Activated CD8-positive, alpha-beta memory T cell treated with anti-CD3 and anti-CD28 coated beads, Interleukin-2, amount 10 ng/mL, durations not matched to agents 7 days and 5 days (primary cell): ENCODE measurements around the gene PIM3. TPM values are rescaled to one million over a fixed set of nuclear protein-coding genes. Genes with fewer than 3 reads are reported as not detected.

Experiments used
- ATAC-seq: fragments of 150-1000 bp; cut with Tn5 transposase; one replicate; pipeline ENCODE4 v1.10.0; 2021; ENCODE audit warnings: moderate library complexity
- CTCF ChIA-PET: fragments of 350-600 bp; sonication (Branson Sonifier 250); formaldehyde crosslinking; loops from one replicate; lab custom pipeline; 2021; ENCODE audit warnings: antibody characterized with exemption; lab: Charles Lee
- DNase-seq: peaks from one replicate; pipeline ENCODE4 v3.0.0-alpha.2; 2020
- H3K27ac Mint-ChIP-seq: one replicate; pipeline ENCODE4 v1.8.0; 2021; ENCODE audit warnings: mild to moderate bottlenecking, mixed read lengths
- H3K27me3 Mint-ChIP-seq: one replicate; pipeline ENCODE4 v1.8.0; 2021; ENCODE audit warnings: mixed read lengths
- H3K36me3 Mint-ChIP-seq: one replicate; pipeline ENCODE4 v1.8.0; 2021; ENCODE audit warnings: mild to moderate bottlenecking, mixed read lengths
- H3K4me1 Mint-ChIP-seq: one replicate; pipeline ENCODE4 v1.8.0; 2021; ENCODE audit warnings: mixed read lengths
- H3K4me3 Mint-ChIP-seq: one replicate; pipeline ENCODE4 v1.8.0; 2021; ENCODE audit warnings: mild to moderate bottlenecking, moderate library complexity, mixed read lengths
- H3K9me3 Mint-ChIP-seq: one replicate; pipeline ENCODE4 v1.8.0; 2022; ENCODE audit warnings: low read depth, mixed read lengths
- total RNA-seq, 2 experiments: library from RNA; stranded (reverse); gene quantifications; one replicate each; pipeline ENCODE4 v1.2.3, GENCODE V29; 2021

The PIM3 gene
- total RNA-seq, 2 experiments from 2014 or later = 53.4 to 79.7 TPM

DNA sequence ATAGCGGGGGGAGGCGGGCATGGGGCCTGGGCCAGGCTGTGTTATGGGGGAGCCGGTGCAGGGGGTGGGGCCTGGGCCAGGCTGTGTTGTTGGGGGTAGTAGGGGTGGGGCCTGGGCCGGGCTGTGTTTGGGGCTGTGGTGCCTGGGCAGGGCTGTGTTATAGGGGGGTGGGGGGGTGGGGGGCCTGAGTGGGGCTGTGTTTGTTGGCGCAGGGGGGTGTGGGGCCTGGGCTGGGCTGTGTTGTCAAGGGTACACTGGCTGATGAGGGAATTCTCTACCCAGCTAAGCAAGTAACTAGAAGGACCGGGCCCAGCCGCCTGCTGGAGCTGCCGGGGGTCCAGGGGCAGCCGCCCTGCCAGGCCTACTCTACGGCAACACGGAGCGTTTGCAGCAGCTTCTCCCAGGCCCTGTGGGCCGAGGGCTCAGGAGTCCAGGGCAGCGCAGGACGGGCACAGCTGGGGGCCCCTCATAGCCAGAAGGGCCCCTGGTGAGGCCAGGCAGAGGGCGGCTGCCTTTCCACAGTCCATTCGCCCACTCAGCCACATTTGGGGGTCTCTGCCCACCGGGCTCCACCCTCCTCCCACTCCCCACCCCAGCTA lies 10.1 kb upstream of the PIM3 start:
- DNase-seq (no peak), ATAC-seq (no peak)
- H3K27ac Mint-ChIP-seq = no peak overlapping the region
- CTCF ChIA-PET = no interaction called here
- no peaks in the 10 kb centered on the region for H3K27me3 Mint-ChIP-seq
- H3K4me1 Mint-ChIP-seq = peaks cover 4% of the 10 kb centered on the region
- H3K36me3 Mint-ChIP-seq = no peaks in the 10 kb centered on the region
- no peak overlapping the region for H3K4me3 Mint-ChIP-seq
- H3K9me3 Mint-ChIP-seq = no peaks in the 10 kb centered on the region

DNA sequence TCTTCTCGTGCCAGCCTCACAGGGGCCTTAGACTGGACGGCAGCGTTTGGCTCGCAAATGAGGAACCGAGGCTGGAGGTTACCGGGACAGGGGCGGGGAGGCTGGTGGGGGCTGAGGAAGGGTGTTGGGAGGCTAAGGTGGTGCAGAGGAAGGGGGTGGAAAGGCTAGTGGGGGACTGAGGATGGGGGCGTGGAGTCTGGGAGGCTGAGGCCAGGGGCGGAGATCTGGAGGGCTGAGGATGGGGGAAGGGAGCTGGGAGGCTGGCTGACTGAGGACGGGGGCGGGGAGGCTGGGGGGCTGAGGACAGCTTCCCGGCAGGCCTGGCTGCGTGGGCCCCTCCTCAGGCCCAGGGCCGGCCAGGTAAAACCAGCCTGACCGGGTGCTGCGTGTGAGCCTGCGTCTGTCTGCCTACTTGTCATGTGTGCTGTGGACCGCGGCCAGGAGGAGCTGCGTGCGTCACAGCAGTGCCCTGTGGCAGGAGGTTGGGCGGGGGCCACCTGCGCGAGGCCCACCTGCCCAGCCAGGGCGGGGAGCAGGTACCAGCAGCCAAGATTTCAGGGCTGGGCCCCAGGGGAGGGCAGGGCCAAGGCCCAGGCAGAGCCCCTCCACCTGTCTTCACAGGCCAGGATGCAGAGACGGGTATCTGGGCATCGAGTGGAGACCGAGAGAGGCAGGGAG lies 9.4 kb upstream of the PIM3 start:
- no peak for ATAC-seq
- DNase-seq = no peak
- H3K4me3 Mint-ChIP-seq = no peak overlapping the region
- no peaks in the 10 kb centered on the region for H3K36me3 Mint-ChIP-seq
- no peaks in the 10 kb centered on the region for H3K4me1 Mint-ChIP-seq
- no peaks in the 10 kb centered on the region for H3K9me3 Mint-ChIP-seq
- H3K27me3 Mint-ChIP-seq = no peaks in the 10 kb centered on the region
- CTCF ChIA-PET = no interaction called here
- no peak overlapping the region for H3K27ac Mint-ChIP-seq

DNA sequence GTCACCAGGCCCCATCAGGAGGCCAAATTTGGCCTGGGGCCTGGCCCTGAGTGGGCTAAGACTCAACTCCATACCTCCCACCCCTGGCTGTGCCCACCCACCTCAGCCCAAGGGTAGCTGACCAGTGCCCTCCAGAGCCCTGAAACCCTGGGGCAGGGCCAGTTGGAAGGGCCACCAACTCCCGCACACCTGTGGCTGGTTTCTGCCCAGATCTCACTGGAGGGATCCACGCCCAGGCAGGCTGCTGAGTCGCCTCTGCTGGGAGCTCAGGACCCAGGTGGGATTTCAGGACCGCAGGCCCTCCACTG lies 8.9 kb upstream of the PIM3 start:
- H3K36me3 Mint-ChIP-seq = no peaks in the 10 kb centered on the region
- ATAC-seq = no peak
- CTCF ChIA-PET = no interaction called here
- DNase-seq = no peak
- no peaks in the 10 kb centered on the region for H3K9me3 Mint-ChIP-seq
- H3K27me3 Mint-ChIP-seq = no peaks in the 10 kb centered on the region
- no peaks in the 10 kb centered on the region for H3K4me1 Mint-ChIP-seq
- H3K27ac Mint-ChIP-seq = no peak overlapping the region
- H3K4me3 Mint-ChIP-seq = no peak overlapping the region

DNA sequence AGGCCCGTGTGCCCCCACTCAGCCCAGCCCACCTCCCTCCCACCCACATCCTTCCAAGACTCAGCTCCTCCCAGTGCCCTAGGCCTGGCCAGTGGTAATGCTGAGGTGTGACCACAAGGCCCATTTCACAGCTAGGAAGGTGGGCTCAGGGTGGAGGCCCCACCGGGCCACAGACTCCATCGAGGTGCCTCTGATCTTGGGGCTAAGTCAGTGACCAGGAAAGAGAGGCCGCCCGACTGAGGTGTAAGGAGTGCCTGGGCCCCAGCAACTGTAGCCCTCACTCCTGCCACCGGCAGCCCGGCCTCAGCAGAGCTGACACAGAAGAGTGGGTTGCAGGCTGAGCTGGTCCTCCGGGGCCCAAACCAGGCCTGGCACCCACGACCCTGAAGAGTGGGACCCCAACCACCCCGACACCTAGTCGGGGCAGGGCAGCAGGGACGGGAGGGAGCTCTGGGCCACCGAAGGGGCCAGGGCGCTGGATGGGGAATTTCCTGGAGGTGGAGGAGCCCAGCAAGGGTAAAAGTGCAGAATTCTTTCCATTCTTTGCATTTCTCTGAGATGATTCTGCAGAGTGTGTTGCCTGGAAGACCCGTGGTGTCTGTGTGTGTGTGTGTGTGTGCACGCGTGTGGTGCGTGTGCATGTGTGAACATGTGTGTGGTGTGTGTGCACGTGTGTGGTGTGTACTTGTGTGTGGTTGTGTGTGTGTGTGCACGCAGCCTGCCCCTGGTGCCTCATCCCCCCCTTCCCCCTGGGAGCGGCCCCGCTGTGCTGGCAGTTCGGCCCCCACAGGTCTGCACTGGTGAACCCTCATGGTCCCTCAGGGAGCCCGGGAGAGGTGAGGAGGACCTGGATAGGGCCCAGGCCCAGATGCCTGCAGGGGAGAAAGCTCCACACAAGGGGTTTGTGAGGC lies 8.3 kb upstream of the PIM3 start:
- CTCF ChIA-PET = no interaction called here
- Mint-ChIP-seq H3K27ac (no peak overlapping the region), H3K27me3 (no peaks in the 10 kb centered on the region), H3K36me3 (no peaks in the 10 kb centered on the region), H3K9me3 (no peaks in the 10 kb centered on the region), H3K4me3 (no peak overlapping the region), H3K4me1 (no peaks in the 10 kb centered on the region)
- no peak for DNase-seq
- ATAC-seq = no peak

DNA sequence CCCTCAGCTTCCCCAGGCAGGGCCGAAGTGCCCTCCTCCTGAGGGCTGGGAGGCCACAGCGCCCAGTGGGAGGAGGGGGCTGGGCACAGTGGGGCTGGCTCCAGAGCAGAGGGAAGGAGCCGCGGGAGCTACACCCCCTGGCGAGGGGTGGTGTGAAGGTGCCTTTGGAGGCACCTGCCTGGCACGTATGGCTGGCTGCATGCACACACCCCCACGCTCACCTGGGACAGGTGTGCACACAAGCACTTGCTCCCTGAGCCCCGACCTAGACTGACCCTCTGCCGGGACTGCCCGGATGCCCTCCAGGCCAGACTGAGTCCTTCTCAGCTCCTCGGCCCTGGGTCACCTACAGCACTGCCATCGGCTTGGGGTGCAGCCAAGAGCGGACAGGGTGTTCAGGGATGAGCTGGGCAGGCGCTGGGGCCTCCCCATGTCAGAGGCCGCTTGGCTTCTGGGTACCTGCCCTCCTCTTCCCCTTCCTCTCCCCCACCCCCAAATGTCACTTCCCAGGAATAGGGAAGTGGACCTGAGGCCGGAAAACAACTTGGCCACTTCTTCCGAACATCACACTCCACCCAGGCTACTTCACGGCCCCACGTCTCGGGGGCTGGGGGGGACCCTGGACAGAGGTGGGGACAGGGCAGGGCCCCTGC lies 7.4 kb upstream of the PIM3 start:
- CTCF ChIA-PET = no interaction called here
- H3K36me3 Mint-ChIP-seq = no peaks in the 10 kb centered on the region

DNA sequence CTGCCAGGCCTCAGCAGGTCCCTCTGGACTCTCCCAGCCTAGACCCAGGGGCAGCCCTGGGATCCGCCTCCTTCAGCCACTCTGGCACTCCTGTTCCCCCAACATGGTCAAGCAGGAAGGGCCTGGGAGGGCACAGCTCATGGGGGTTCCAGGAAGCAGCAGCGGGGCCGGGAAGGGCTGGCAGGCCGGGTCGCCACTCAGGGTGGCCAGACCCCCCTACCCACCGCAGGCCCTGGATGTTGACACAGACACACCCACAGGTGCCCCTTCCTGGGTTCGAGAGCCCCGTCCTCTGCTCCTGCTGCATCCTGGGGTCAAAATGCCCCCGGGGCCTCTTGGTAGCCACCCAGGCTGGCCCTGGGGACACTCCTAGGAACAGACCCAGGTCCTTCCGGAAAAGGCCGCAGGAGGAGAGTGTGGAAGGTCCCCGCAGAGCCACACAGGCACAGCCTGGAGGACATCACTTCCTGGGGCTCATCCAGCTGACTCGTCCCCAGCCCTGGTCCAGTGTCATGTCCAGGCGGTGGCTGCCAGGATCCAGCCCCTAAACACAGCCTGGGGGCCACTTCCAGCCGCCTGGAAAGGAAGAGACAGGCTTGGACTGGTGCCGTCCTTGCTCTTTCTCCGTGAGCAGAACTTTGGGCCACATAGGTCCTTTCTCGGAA lies 6.8 kb upstream of the PIM3 start:
- CTCF ChIA-PET = no interaction called here
- H3K27ac Mint-ChIP-seq = no peak overlapping the region
- peaks cover under 1% of the 10 kb centered on the region for H3K4me1 Mint-ChIP-seq
- H3K27me3 Mint-ChIP-seq = no peaks in the 10 kb centered on the region
- DNase-seq (no peak), ATAC-seq (no peak)
- H3K9me3 Mint-ChIP-seq = no peaks in the 10 kb centered on the region
- no peaks in the 10 kb centered on the region for H3K36me3 Mint-ChIP-seq
- H3K4me3 Mint-ChIP-seq = no peak overlapping the region

More for the DNA sequence above, 7.4 kb upstream of the PIM3 start:
- Mint-ChIP-seq H3K9me3 (no peaks in the 10 kb centered on the region), H3K4me3 (no peak overlapping the region), H3K27me3 (no peaks in the 10 kb centered on the region), H3K4me1 (no peaks in the 10 kb centered on the region), H3K27ac (no peak overlapping the region)
- no peak for DNase-seq
- no peak for ATAC-seq

DNA sequence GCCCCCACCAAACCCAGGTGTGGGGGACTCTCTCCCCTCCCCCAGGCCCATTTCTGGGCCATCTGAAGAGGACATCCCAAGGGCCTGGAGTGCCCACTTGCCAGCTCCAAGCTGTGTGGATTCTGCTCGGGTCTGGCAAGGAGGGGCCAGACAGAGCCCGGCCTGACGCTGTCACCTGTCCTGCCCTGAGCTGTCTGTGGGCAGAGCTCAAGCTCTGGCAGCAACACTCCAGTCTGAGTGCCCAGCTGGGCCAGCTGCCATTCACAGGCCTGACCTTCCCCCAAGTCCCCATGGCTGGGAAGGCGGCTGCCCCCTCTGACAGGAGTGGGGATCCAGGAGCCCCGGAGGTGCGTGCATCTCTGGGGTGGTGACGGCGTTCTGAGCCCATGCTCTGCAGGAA lies 6.2 kb upstream of the PIM3 start:
- no peaks in the 10 kb centered on the region for H3K36me3 Mint-ChIP-seq
- no peaks in the 10 kb centered on the region for H3K27me3 Mint-ChIP-seq
- H3K9me3 Mint-ChIP-seq = no peaks in the 10 kb centered on the region
- CTCF ChIA-PET = no interaction called here
- peaks cover 6% of the 10 kb centered on the region for H3K4me1 Mint-ChIP-seq
- ATAC-seq (no peak), DNase-seq (no peak)
- no peak overlapping the region for H3K4me3 Mint-ChIP-seq
- no peak overlapping the region for H3K27ac Mint-ChIP-seq

DNA sequence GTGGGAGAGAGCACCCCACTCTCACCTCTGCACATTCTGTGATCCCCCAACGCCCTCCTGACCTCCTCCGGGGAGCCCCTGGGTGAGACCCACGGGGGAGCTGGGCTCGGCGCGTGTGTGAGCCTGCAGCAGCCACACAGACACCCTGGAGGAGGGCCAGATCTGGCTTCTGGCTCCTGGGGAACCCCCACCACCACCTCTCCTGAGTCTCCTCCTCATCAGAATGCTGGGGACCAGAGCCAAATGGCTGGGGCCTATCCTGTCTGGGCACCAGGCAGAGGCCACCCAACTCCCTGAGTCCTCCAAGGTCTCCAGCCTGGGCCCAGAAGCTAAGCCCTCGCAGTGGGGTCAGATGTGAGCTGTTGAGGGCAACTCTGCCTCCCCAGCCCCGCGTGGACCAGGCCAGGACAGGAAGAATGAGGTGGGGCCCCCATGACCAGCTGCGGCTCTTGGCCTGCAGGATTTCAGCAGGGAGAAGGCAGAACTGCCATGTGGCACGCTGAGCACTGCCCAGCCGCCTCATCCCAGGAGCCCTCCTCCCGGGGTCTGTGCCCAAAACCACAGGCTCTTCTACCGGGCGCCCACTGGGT lies 5.5 kb upstream of the PIM3 start:
- no peaks in the 10 kb centered on the region for H3K27me3 Mint-ChIP-seq
- no peaks in the 10 kb centered on the region for H3K9me3 Mint-ChIP-seq
- H3K4me3 Mint-ChIP-seq = no peak overlapping the region
- DNase-seq = no peak
- no peak overlapping the region for H3K27ac Mint-ChIP-seq
- no peaks in the 10 kb centered on the region for H3K36me3 Mint-ChIP-seq
- no peak for ATAC-seq
- peaks cover 9% of the 10 kb centered on the region for H3K4me1 Mint-ChIP-seq
- CTCF ChIA-PET = interaction anchor here (1.1 to 1.2 kb wide), 2 partner anchors 19 to 25 kb away, joined by 3 read pairs; no protein-coding TSS in a partner anchor

DNA sequence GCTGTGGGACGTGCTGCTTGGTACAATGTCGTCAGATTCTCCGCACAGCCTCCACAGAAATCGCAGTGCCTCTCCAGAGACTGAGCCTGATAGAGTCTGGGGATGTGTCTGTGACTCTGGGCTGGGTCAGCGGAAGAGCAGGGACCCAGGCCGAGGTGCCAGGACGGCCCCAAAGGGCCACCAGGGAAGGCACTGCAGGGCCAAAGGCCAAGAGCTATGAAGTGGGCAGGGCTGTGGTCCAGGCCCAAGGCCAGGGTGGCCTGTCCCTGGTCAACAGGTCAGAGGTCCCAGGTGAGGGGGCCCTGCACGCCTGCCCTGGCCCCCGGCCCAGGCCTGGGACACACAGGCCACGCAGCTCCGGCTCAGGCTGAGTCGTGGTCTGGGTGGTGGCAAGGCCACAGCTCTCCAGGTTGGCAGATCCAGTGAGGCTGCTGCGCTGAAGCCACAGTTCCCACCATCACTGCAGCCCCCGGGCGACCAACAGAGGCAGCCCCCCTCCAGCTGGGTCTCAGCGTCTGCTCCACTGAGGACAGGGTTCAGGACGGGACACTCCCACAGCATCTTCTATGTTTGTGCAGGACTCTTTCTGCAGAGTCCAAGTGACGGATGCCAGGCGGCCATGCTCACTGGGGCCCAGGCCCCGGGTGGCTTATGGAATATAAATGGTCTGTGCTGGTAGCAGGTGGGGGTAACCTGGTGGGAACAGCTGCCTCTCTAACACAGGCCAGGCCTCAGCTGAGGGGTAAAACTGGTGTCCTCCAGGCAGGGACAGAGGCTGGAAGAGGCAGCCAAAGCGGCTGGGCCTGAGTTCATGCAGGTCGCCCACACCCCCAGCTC lies 4.8 kb upstream of the PIM3 start:
- peaks cover 9% of the 10 kb centered on the region for H3K4me1 Mint-ChIP-seq
- ATAC-seq (no peak), DNase-seq (no peak)
- H3K36me3 Mint-ChIP-seq = no peaks in the 10 kb centered on the region
- no peak overlapping the region for H3K4me3 Mint-ChIP-seq
- no peak overlapping the region for H3K27ac Mint-ChIP-seq
- H3K9me3 Mint-ChIP-seq = no peaks in the 10 kb centered on the region
- no peaks in the 10 kb centered on the region for H3K27me3 Mint-ChIP-seq
- CTCF ChIA-PET = interaction anchor here (1.1 to 1.2 kb wide), 2 partner anchors 20 to 24 kb away, joined by 3 read pairs; no protein-coding TSS in a partner anchor

DNA sequence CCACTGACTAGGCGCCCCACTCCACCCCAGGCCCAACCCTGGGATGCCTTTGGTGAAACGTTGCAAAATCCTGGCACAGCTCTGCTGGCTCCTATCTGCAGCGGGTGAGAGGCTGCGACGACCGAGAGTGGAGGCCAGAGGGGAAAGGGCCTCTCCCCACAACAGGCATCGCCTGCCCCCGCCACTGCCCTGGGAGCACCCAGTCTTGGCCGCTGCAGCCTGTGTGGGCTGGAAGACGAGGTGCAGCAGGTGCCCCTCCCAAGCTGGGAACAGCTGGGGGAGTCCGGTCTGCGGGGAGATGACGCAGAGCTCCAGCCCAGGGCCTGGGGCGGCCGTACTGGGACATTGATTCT lies 4.2 kb upstream of the PIM3 start:
- H3K4me3 Mint-ChIP-seq = no peak overlapping the region
- no peak overlapping the region for H3K27ac Mint-ChIP-seq
- ATAC-seq (no peak), DNase-seq (no peak)
- CTCF ChIA-PET = interaction anchor here (1.2 kb wide), 1 partner anchor 23 kb away, joined by 3 read pairs; no protein-coding TSS in a partner anchor
- H3K9me3 Mint-ChIP-seq = no peaks in the 10 kb centered on the region
- no peaks in the 10 kb centered on the region for H3K36me3 Mint-ChIP-seq
- H3K27me3 Mint-ChIP-seq = no peaks in the 10 kb centered on the region
- peaks cover 9% of the 10 kb centered on the region for H3K4me1 Mint-ChIP-seq

DNA sequence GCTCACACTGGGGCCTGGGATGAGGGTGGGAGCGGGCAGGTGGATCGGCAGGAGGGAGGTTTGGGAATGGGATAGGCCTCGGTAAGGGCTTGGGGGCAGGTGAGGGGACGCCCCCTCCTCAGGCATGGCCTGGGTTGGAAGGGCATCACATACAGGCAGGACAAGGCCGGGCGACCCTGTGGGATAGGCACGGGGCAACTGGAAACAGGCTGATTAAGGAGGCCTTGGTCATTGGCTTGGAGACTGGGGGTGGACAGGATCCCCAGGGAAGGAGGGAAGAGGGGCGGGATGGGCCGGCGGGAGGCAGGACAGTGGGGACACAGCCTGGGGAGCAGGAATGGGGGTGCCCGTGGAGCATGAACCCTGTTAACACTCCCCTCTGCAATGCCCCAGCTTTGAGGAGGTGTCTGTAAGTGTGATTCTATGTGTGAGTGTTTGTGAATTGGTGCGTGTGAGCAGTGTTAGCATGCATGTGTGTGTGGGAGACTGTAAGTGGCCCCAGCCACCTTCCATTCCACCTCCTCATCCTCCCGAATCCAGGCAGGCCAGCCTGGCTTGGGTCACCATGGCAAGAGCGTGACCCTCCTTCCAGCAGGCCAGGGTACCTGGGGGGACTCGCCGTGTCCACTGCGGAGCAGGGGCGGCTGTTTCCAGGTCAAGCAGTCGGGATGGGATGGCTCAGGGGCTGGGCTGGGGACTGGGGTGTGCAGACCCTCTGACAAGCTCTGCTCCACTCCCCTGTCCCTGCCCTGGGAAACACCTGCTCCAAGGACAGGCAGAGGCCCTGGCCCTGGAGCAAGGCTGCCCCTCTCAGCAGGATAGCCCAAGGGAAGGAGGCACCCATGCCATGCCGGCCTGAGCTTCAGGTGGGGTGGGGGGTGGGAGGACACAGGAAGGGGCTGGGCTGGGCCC lies 3.4 kb upstream of the PIM3 start:
- no peak overlapping the region for H3K4me3 Mint-ChIP-seq
- DNase-seq (no peak), ATAC-seq (no peak)
- H3K4me1 Mint-ChIP-seq = peaks cover 9% of the 10 kb centered on the region
- H3K36me3 Mint-ChIP-seq = peaks cover 5% of the 10 kb centered on the region
- H3K27me3 Mint-ChIP-seq = no peaks in the 10 kb centered on the region
- no peak overlapping the region for H3K27ac Mint-ChIP-seq
- no peaks in the 10 kb centered on the region for H3K9me3 Mint-ChIP-seq
- CTCF ChIA-PET = no interaction called here
